IPS-18a (cell line): ENCODE data around the gene ANKRD31.

Experiments
- H3K27ac ChIP-seq: one replicate; pipeline ENCODE4 v1.5.1; 2013; ENCODE audit warnings: low read length
- H3K27me3 ChIP-seq: one replicate; pipeline ENCODE4 v1.6.1; 2013; ENCODE audit warnings: mild to moderate bottlenecking, low read length; ENCODE audit not compliant: control insufficient read depth, insufficient read depth
- H3K36me3 ChIP-seq: one replicate; pipeline ENCODE4 v1.6.1; 2013; ENCODE audit warnings: low read depth, low read length; ENCODE audit not compliant: control insufficient read depth
- H3K4me1 ChIP-seq: one replicate; pipeline ENCODE4 v1.6.1; 2013; ENCODE audit warnings: low read depth, low read length; ENCODE audit not compliant: control insufficient read depth
- H3K4me3 ChIP-seq: one replicate; pipeline ENCODE4 v1.5.1; 2013; ENCODE audit warnings: low read length
- H3K9ac ChIP-seq: one replicate; pipeline ENCODE4 v1.6.1; 2013; ENCODE audit warnings: mild to moderate bottlenecking, low read length, moderate library complexity
- H3K9me3 ChIP-seq: one replicate; pipeline ENCODE4 v1.6.1; 2013; ENCODE audit warnings: low read depth, low read length; ENCODE audit not compliant: control insufficient read depth

ANKRD31 gene

GRCh38 chr5:75054134-75054930 is 182.3 kb downstream of the ANKRD31 start:
- Histone ChIP-seq H3K27me3 (peaks cover 43% of the 10 kb centered on the region), H3K9me3 (no peaks in the 10 kb centered on the region), H3K4me3 (peak overlapping the region; percentile 64), H3K27ac (no peak overlapping the region), H3K4me1 (peaks cover 39% of the 10 kb centered on the region), H3K36me3 (no peaks in the 10 kb centered on the region), H3K9ac (peak overlapping the region; percentile 44)

- peaks cover 39% of the 10 kb centered on the region for H3K4me1 ChIP-seq
- peak overlapping the region; percentile 64 for H3K4me3 ChIP-seq
- no peak overlapping the region for H3K27ac ChIP-seq
Observed at GRCh38 chr5:75053304-75054133, 183.2 kb downstream of the ANKRD31 start.

GRCh38 chr5:75053054-75053303 is 183.7 kb downstream of the ANKRD31 start:
- peaks cover 43% of the 10 kb centered on the region for H3K27me3 ChIP-seq
- peak overlapping the region; percentile 26 for H3K9ac ChIP-seq
- H3K4me3 ChIP-seq: peak overlapping the region; percentile 64
- H3K27ac ChIP-seq: no peak overlapping the region
- no peaks in the 10 kb centered on the region for H3K36me3 ChIP-seq
- H3K9me3 ChIP-seq: no peaks in the 10 kb centered on the region
- peaks cover 39% of the 10 kb centered on the region for H3K4me1 ChIP-seq

More at GRCh38 chr5:75053304-75054133, 183.2 kb downstream of the ANKRD31 start:
- Histone ChIP-seq H3K9ac (peak overlapping the region; percentile 44), H3K27me3 (peaks cover 43% of the 10 kb centered on the region), H3K9me3 (no peaks in the 10 kb centered on the region), H3K36me3 (no peaks in the 10 kb centered on the region)

DNA sequence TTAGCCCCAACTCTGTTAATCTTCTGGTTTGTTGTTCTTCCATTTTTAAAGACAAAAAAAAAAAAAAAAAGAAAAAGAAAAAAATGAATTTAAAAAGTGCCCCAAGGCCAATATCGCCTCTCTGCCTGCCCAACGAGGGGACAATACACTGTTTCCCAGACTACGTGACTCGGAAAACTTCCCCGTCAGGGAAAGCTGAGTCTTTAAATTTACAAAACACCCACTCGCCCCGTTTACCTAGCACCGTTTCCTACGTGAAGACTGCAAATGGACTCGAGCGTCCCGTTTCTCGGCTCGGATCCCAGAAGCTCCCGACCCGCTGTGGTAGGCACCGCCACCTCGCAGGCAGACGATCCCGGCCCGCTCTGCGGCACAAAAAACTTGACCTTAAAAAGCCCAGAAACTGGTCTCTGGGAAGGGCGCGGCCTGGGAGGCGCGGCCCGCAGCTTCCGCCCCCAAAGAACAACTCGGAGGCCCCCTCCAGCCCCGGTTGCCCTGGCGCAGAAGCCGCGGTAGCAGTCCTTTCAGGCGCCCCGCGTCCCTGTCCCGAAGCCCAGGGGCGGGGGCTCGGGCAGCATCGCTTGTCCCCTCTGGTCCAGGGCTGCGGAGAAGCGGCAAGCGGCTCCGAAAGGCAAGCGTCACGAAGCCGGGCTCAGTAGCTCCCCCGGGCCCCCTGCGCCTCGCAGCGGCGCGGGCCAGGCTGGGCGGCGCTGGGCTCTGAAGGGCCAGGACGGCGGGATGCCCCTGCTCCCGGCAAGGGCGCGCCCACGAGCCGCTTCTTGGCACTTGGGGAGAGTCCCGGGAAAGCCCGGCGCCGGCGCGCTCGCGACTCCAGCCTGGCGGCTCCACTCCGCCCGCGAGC is 184.3 kb downstream of the ANKRD31 start, which contains the start of gene GCNT4:
GCNT4 (minus strand) TSS at position 367 of the 862 bp plus-strand sequence. CDS start 22,521 bp downstream, outside the sequence.
- H3K27me3 ChIP-seq: peaks cover 43% of the 10 kb centered on the region
- H3K27ac ChIP-seq: no peak within 1 kb of the TSS
- H3K36me3 ChIP-seq: no peaks in the 10 kb centered on the region
- peak within 1 kb of the TSS; percentile 44 for H3K9ac ChIP-seq
- no peaks in the 10 kb centered on the region for H3K9me3 ChIP-seq
- H3K4me3 ChIP-seq: peak within 1 kb of the TSS; percentile 64
- peaks cover 39% of the 10 kb centered on the region for H3K4me1 ChIP-seq

DNA sequence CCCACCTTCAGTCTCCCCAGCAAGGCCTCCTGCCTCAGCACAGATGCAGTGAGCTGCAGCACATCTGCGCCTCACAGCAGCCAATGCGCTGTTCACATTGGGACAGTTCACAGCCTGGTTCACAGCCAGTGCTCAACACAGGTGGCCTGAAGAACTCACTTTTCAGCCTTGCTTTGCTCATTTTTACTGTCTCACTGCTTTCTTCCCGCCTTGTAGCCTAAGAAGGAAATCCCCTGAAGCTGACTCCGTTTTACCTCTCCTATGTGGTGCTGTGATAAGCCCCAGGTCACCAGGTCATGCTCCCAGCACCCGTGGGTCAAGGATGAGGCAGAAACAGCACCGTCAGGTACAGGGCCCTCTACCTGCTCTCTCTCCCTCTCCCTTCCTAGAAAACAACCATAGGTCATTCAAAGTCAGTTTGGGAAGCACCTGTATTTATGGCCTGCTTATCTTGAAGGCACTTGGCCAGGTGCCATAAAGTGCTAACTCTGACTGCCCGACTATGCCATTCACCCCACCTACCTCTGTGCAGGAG is 185.4 kb downstream of the ANKRD31 start:
- no peak overlapping the region for H3K27ac ChIP-seq
- peak overlapping the region; percentile 64 for H3K4me3 ChIP-seq
- H3K27me3 ChIP-seq: peaks cover 43% of the 10 kb centered on the region
- no peaks in the 10 kb centered on the region for H3K9me3 ChIP-seq
- no peaks in the 10 kb centered on the region for H3K36me3 ChIP-seq
- no peak overlapping the region for H3K9ac ChIP-seq
- peaks cover 36% of the 10 kb centered on the region for H3K4me1 ChIP-seq

- H3K27me3 ChIP-seq: peaks cover 43% of the 10 kb centered on the region
- H3K9ac ChIP-seq: no peak overlapping the region
Observed at GRCh38 chr5:75050415-75050814, 186.3 kb downstream of the ANKRD31 start.

DNA sequence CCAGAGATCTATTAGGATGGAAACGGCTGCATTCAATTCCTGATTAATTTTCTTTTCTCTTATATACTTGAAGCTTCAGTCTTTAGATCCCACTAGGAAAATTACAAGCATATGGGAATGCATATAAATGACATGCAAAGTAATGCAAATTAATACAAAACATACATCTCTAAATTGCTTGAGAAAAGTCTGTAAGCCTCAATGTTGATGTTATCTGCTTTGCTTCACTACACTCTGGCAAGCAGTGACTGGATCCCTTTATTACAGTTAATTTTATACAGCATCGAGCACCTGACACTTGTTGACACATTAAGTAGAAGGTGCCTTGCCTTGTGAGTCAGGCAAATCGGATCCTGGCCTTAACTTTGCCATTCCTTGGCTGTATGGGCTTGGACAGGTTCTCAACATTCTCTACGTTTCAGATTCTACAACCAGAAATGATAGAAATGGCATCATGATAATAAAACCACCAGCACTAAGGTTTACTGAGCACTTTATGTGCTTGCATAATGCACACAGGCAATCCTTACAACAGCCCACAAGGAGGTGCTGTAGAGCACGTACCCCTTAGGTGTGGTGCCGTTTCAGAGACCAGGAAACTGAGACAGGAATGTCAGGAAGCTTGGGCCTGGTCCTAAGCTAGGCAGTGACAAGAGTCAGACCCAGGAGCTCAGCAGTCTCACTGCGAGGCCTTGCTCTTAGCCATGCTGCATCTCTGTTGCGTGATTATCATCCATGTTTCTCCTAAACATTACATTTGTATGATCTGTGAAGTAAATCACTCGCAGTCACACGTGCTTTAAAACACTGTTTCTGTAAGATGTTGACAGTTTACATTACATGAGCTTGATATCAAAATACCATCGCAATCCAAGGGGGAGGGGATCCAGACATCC is 187.0 kb downstream of the ANKRD31 start:
- no peaks in the 10 kb centered on the region for H3K36me3 ChIP-seq
- H3K4me3 ChIP-seq: no peak overlapping the region
- no peaks in the 10 kb centered on the region for H3K9me3 ChIP-seq
- H3K9ac ChIP-seq: no peak overlapping the region
- H3K27ac ChIP-seq: no peak overlapping the region
- peaks cover 21% of the 10 kb centered on the region for H3K4me1 ChIP-seq
- H3K27me3 ChIP-seq: peaks cover 39% of the 10 kb centered on the region

More at GRCh38 chr5:75050415-75050814, 186.3 kb downstream of the ANKRD31 start:
- Histone ChIP-seq H3K36me3 (no peaks in the 10 kb centered on the region), H3K4me3 (no peak overlapping the region), H3K27ac (no peak overlapping the region), H3K4me1 (peaks cover 28% of the 10 kb centered on the region), H3K9me3 (no peaks in the 10 kb centered on the region)

GRCh38 chr5:75048457-75048953 is 188.2 kb downstream of the ANKRD31 start:
- Histone ChIP-seq H3K36me3 (no peaks in the 10 kb centered on the region), H3K4me3 (no peak overlapping the region), H3K4me1 (peaks cover 16% of the 10 kb centered on the region), H3K9me3 (no peaks in the 10 kb centered on the region), H3K9ac (no peak overlapping the region), H3K27me3 (peaks cover 27% of the 10 kb centered on the region), H3K27ac (no peak overlapping the region)

GRCh38 chr5:75047356-75047755 is 189.3 kb downstream of the ANKRD31 start:
- Histone ChIP-seq H3K4me3 (no peak overlapping the region), H3K9me3 (no peaks in the 10 kb centered on the region), H3K27me3 (peaks cover 20% of the 10 kb centered on the region), H3K36me3 (no peaks in the 10 kb centered on the region), H3K4me1 (peaks cover 16% of the 10 kb centered on the region), H3K27ac (no peak overlapping the region), H3K9ac (no peak overlapping the region)

DNA sequence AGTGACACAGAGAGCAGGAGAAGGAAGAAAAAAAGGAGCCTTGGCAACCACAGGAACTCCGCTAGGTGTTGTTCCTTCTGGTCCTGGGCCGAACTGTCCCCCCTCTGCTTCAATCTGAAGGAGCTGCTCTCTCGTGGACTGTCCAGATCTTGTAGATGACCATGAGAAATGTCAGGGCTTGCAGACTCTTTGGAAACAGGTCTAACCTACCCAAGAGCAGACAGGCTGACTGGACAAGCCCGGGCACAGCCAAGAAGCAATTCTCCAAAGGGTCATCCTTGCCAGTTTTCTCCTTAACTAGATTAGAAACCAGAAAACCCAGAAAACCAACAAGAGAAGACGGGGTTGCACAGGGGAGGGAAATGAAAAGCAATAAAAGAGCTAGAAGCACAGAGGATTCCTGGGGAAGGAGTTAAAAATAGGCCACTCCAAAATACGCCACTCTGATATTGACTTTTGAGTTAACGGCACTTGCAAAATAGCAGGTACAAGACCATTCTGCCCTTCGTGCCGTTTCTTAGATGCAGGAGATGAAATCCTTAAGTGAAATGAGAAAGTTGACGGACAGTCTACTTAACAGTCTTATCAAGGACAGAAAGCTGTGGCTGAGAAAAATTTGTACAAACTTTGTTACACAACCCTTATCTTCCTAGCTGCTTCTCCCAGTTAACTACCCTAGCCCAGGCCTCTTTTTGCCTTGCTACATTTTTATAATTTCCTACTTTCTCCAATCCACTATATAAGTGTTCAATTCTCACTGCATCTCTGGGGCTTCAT is 190.1 kb downstream of the ANKRD31 start:
- H3K27me3 ChIP-seq: peaks cover 12% of the 10 kb centered on the region
- no peaks in the 10 kb centered on the region for H3K36me3 ChIP-seq
- no peaks in the 10 kb centered on the region for H3K9me3 ChIP-seq
- no peak overlapping the region for H3K27ac ChIP-seq
- H3K4me3 ChIP-seq: no peak overlapping the region
- peaks cover 10% of the 10 kb centered on the region for H3K4me1 ChIP-seq
- no peak overlapping the region for H3K9ac ChIP-seq
